Erythroblast (primary cell): ENCODE measurements around the gene COPS7A.

Source experiments
- GATA1 ChIP-seq: IDR thresholded peaks from 2 replicates; pipeline ENCODE4 v1.6.1; 2011; ENCODE audit warnings: low read depth, mild to moderate bottlenecking, control low read depth, low read length, moderate library complexity
- POLR2A ChIP-seq: IDR thresholded peaks from 2 replicates; pipeline ENCODE4 v1.6.1; 2011; ENCODE audit warnings: mild to moderate bottlenecking, low read length

GRCh38 chr12:6747216-6747615, 23.4 kb downstream of the COPS7A start:
- no peak for TF ChIP-seq POLR2A
- TF ChIP-seq GATA1 = no peak
